GM23338 (cell line): ENCODE measurements around the gene CHAT. TPM values are rescaled to one million over a fixed set of nuclear protein-coding genes. Genes with fewer than 3 reads are reported as not detected.

Source experiments
- ATAC-seq: fragments of 200-7000 bp; cut with Tn5 transposase; 3 replicates; pipeline ENCODE4 v1.9.1; 2020
- DNase-seq: peaks from one replicate; pipeline ENCODE4 v3.0.0-alpha.2; 2015; ENCODE audit warnings: low spot score
- H2AFZ ChIP-seq: fragments of 200-600 bp; sonication (generic); 2 replicates; pipeline ENCODE4 v1.8.0; 2016; ENCODE audit warnings: antibody characterized with exemption, mild to moderate bottlenecking, moderate library complexity
- H3F3A ChIP-seq: fragments of 200-600 bp; sonication (generic); replicated peaks from 2 replicates; pipeline ENCODE4 v1.8.0; 2017; ENCODE audit warnings: antibody characterized with exemption, mixed run types, low read depth
- H3K27ac ChIP-seq: fragments of 200-600 bp; sonication (generic); 2 replicates; pipeline ENCODE4 v1.6.1; 2016; ENCODE audit warnings: low read depth
- H3K27me3 ChIP-seq: fragments of 200-600 bp; sonication (generic); 2 replicates; pipeline ENCODE4 v1.8.0; 2016; ENCODE audit warnings: mild to moderate bottlenecking, mixed run types, moderate library complexity; ENCODE audit not compliant: insufficient read depth
- H3K36me3 ChIP-seq: fragments of 200-600 bp; sonication (generic); 2 replicates; pipeline ENCODE4 v1.8.0; 2016; ENCODE audit warnings: mild to moderate bottlenecking; ENCODE audit not compliant: insufficient read depth
- H3K4me1 ChIP-seq: fragments of 200-600 bp; sonication (generic); 2 replicates; pipeline ENCODE4 v1.8.0; 2016; ENCODE audit warnings: mild to moderate bottlenecking, moderate library complexity; ENCODE audit not compliant: insufficient read depth
- H3K4me2 ChIP-seq: fragments of 200-600 bp; sonication (generic); 2 replicates; pipeline ENCODE4 v1.7.1; 2017; ENCODE audit warnings: mixed run types
- H3K4me3 ChIP-seq: fragments of 200-600 bp; sonication (generic); 2 replicates; pipeline ENCODE4 v1.6.1; 2016; ENCODE audit warnings: mixed run types
- H3K79me2 ChIP-seq: fragments of 200-600 bp; sonication (generic); replicated peaks from 2 replicates; pipeline ENCODE4 v1.8.0; 2017; ENCODE audit warnings: mild to moderate bottlenecking; ENCODE audit not compliant: insufficient read depth
- H3K9me2 ChIP-seq: fragments of 200-600 bp; sonication (generic); 2 replicates; pipeline ENCODE4 v1.8.0; 2017; ENCODE audit not compliant: insufficient read depth
- H4K20me1 ChIP-seq: fragments of 200-600 bp; sonication (generic); replicated peaks from 2 replicates; pipeline ENCODE4 v1.8.0; 2017; ENCODE audit warnings: mild to moderate bottlenecking; ENCODE audit not compliant: insufficient read depth
- H3K27ac Mint-ChIP-seq: 2 replicates; pipeline ENCODE4 v1.8.0; 2020; ENCODE audit warnings: inconsistent platforms, mild to moderate bottlenecking, moderate library complexity, mixed read lengths
- H3K27me3 Mint-ChIP-seq: 3 replicates; pipeline ENCODE4 v1.8.0; 2022; ENCODE audit warnings: low read depth, mild to moderate bottlenecking, moderate library complexity, mixed read lengths, inconsistent platforms; ENCODE audit not compliant: insufficient read depth, poor library complexity
- H3K36me3 Mint-ChIP-seq: 3 replicates; pipeline ENCODE4 v1.8.0; 2021; ENCODE audit warnings: low read depth, mild to moderate bottlenecking, inconsistent platforms, moderate library complexity, mixed read lengths
- H3K4me1 Mint-ChIP-seq: 3 replicates; pipeline ENCODE4 v1.8.0; 2020; ENCODE audit warnings: mild to moderate bottlenecking, inconsistent platforms, mixed read lengths
- H3K4me3 Mint-ChIP-seq: 3 replicates; pipeline ENCODE4 v1.8.0; 2021; ENCODE audit warnings: moderate library complexity, mild to moderate bottlenecking, inconsistent platforms, mixed read lengths
- H3K9me3 Mint-ChIP-seq: 3 replicates; pipeline ENCODE4 v1.8.0; 2020; ENCODE audit warnings: moderate library complexity, mild to moderate bottlenecking, inconsistent platforms, mixed read lengths
- ETS1 ChIP-seq: IDR thresholded peaks from 2 replicates; pipeline ENCODE4 v1.6.1; 2016; ENCODE audit warnings: antibody characterized with exemption
- EZH2 ChIP-seq: fragments of 200-600 bp; sonication (generic); IDR thresholded peaks from one replicate; pipeline ENCODE4 v1.8.0; 2017; ENCODE audit warnings: antibody characterized with exemption, mild to moderate bottlenecking, low read depth; ENCODE audit not compliant: unreplicated experiment
- EZH2phosphoT487 ChIP-seq: fragments of 200-600 bp; sonication (generic); IDR thresholded peaks from one replicate; pipeline ENCODE4 v1.8.1; 2018; ENCODE audit warnings: antibody characterized with exemption; ENCODE audit not compliant: unreplicated experiment
- STAT1 ChIP-seq: IDR thresholded peaks from one replicate; pipeline ENCODE4 v1.6.1; 2016; ENCODE audit warnings: antibody characterized with exemption; ENCODE audit not compliant: unreplicated experiment
- ZNF331 ChIP-seq: fragments of 250-450 bp; sonication (Bioruptor Pico); IDR thresholded peaks from 2 replicates; pipeline ENCODE4 v1.5.0; 2020; ENCODE audit warnings: low read depth, mild to moderate bottlenecking, moderate library complexity
- polyA plus RNA-seq: library from polyadenylated mRNA; unstranded; fragments of >200 nt; fragmentation: Nextera tagmentation; extraction: Ambion mirVana; gene quantifications from 2 replicates; pipeline ENCODE4 v1.2.1, GENCODE V29; 2016
- total RNA-seq: library from RNA; depleted of rRNA; stranded (reverse); fragments of >200 nt; shearing (Covaris generic); gene quantifications from 2 replicates; pipeline ENCODE4 v1.2.3, GENCODE V29; 2014
- TF ChIP-seq, protein P1 (sequence below): fragments of 250-450 bp; sonication (Bioruptor Pico); IDR thresholded peaks from 2 replicates; pipeline ENCODE4 v1.5.0; 2020; ENCODE audit warnings: mild to moderate bottlenecking, moderate library complexity

CHAT gene
- total and polyA plus RNA-seq, 2 experiments from 2014 or later = not detected

GRCh38 chr10:49597426-49598163 is 16.2 kb upstream of the CHAT start (continued):
- TF ChIP-seq, protein P1, sequence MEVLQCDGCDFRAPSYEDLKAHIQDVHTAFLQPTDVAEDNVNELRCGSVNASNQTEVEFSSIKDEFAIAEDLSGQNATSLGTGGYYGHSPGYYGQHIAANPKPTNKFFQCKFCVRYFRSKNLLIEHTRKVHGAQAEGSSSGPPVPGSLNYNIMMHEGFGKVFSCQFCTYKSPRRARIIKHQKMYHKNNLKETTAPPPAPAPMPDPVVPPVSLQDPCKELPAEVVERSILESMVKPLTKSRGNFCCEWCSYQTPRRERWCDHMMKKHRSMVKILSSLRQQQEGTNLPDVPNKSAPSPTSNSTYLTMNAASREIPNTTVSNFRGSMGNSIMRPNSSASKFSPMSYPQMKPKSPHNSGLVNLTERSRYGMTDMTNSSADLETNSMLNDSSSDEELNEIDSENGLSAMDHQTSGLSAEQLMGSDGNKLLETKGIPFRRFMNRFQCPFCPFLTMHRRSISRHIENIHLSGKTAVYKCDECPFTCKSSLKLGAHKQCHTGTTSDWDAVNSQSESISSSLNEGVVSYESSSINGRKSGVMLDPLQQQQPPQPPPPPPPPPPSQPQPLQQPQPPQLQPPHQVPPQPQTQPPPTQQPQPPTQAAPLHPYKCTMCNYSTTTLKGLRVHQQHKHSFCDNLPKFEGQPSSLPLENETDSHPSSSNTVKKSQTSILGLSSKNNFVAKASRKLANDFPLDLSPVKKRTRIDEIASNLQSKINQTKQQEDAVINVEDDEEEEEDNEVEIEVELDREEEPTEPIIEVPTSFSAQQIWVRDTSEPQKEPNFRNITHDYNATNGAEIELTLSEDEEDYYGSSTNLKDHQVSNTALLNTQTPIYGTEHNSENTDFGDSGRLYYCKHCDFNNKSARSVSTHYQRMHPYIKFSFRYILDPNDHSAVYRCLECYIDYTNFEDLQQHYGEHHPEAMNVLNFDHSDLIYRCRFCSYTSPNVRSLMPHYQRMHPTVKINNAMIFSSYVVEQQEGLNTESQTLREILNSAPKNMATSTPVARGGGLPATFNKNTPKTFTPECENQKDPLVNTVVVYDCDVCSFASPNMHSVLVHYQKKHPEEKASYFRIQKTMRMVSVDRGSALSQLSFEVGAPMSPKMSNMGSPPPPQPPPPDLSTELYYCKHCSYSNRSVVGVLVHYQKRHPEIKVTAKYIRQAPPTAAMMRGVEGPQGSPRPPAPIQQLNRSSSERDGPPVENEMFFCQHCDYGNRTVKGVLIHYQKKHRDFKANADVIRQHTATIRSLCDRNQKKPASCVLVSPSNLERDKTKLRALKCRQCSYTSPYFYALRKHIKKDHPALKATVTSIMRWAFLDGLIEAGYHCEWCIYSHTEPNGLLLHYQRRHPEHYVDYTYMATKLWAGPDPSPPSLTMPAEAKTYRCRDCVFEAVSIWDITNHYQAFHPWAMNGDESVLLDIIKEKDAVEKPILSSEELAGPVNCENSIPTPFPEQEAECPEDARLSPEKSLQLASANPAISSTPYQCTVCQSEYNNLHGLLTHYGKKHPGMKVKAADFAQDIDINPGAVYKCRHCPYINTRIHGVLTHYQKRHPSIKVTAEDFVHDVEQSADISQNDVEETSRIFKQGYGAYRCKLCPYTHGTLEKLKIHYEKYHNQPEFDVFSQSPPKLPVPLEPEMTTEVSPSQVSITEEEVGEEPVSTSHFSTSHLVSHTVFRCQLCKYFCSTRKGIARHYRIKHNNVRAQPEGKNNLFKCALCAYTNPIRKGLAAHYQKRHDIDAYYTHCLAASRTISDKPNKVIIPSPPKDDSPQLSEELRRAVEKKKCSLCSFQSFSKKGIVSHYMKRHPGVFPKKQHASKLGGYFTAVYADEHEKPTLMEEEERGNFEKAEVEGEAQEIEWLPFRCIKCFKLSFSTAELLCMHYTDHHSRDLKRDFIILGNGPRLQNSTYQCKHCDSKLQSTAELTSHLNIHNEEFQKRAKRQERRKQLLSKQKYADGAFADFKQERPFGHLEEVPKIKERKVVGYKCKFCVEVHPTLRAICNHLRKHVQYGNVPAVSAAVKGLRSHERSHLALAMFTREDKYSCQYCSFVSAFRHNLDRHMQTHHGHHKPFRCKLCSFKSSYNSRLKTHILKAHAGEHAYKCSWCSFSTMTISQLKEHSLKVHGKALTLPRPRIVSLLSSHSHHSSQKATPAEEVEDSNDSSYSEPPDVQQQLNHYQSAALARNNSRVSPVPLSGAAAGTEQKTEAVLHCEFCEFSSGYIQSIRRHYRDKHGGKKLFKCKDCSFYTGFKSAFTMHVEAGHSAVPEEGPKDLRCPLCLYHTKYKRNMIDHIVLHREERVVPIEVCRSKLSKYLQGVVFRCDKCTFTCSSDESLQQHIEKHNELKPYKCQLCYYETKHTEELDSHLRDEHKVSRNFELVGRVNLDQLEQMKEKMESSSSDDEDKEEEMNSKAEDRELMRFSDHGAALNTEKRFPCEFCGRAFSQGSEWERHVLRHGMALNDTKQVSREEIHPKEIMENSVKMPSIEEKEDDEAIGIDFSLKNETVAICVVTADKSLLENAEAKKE (CRISPR knock-in tag) = no peak

DNA sequence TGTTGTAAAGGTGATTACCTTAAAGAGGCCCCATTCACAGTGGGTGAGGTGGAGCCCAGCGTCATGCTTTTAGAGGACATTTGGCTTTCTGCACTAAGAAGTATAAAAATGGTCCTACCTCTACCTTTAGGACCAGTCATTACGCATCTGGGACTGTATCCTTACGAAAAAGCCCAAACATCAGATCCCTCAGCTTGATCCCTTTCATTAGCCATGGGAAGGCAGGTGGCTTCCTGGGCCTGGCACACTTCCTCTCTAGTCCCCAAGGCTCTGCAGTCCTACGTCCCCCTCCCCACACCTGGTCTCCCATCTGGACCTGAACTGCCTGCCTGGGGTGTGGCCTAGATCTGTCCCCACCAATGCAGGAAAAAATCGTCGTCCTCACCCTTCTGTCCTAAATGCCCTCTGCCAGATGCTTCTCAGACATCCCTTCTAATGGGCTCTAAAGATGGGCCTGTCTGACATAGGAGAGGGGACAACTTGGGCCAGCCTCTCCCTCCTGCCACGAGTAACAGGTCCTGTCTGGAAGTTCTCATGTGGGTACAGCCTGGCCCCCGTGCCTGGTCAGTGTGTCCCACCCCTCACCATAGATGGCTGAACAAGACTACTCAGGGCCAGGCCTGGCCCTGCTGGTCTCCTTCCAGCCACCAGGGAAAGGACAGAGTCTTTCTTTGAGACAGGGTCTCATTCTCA is 15.5 kb upstream of the CHAT start:
- Histone ChIP-seq H3K36me3 (no peaks in the 10 kb centered on the region), H3K27ac (no peak overlapping the region), H3K4me2 (no peak overlapping the region), H3K4me1 (no peaks in the 10 kb centered on the region; the same call in 1 of the 2 replicates), H2AFZ (no peak overlapping the region), H3F3A (no peaks in the 10 kb centered on the region), H4K20me1 (no peaks in the 10 kb centered on the region; the same call in 1 of the 2 replicates), H3K9me2 (no peaks in the 10 kb centered on the region), H3K27me3 (peaks cover 8% of the 10 kb centered on the region), H3K79me2 (no peaks in the 10 kb centered on the region), H3K4me3 (no peak overlapping the region)
- H3K4me1 Mint-ChIP-seq = peaks cover 13% of the 10 kb centered on the region
- no peak for ATAC-seq
- peaks cover 29% of the 10 kb centered on the region for H3K27me3 Mint-ChIP-seq
- H3K36me3 Mint-ChIP-seq = no peaks in the 10 kb centered on the region
- H3K9me3 Mint-ChIP-seq = no peaks in the 10 kb centered on the region
- no peak overlapping the region for H3K4me3 Mint-ChIP-seq
- no peak overlapping the region for H3K27ac Mint-ChIP-seq
- DNase-seq = no peak
- TF ChIP-seq, protein P1 (CRISPR knock-in tag) = no peak
- TF ChIP-seq EZH2phosphoT487 (no peak), STAT1 (no peak), ZNF331 (CRISPR knock-in tag) (no peak), EZH2 (no peak), ETS1 (no peak)
